Fibroblast of skin of right biceps (primary cell): Measurements from ENCODE around the gene ABHD3.
"Not testable (repeated sequence)": the region's sequence is repeated elsewhere in the genome, so short reads cannot be mapped to it uniquely, and the experiment has no call there.

Source experiments
- DNase-seq: peaks from one replicate; pipeline ENCODE4 v3.0.0-alpha.2; 2013

Gene ABHD3

DNA sequence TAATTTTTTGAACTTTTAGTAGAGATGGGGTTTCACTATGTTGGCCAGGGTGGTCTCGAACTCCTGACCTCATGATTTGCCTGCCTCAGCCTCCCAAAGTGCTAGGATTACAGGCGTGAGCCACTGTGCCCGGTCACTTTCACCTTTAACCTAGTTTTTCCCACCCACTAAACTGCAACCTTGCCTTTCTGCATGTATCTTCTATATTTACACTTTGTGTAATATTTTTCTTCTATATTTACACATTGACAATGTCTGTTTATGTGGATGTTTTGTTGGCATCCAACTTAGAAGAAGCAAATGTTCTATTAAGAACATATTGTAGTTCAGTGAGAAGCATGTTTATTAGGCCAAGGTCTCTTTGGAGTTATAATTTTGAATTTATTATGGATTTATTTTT is 65.8 kb downstream of the ABHD3 start:
- DNase-seq = no peak

DNA sequence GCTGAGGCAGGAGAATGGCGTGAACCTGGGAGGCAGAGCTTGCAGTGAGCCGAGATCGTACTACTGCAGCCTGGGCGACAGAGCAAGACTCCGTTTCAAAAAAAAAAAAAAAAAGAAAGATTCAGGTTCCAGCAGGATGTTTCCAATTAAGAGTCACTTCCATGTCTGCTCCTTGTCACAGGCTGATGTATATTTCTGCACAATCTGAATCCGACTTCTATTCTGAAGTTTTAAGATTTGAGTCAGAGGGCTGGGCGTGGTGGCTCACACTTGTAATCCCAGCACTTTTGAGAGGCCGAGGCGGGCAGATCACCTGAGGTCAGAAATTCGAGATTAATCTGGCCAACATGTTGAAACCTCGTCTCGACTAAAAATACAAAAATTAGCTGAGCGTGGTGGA is 67.8 kb downstream of the ABHD3 start:
- DNase-seq = peak; percentile 20

DNA sequence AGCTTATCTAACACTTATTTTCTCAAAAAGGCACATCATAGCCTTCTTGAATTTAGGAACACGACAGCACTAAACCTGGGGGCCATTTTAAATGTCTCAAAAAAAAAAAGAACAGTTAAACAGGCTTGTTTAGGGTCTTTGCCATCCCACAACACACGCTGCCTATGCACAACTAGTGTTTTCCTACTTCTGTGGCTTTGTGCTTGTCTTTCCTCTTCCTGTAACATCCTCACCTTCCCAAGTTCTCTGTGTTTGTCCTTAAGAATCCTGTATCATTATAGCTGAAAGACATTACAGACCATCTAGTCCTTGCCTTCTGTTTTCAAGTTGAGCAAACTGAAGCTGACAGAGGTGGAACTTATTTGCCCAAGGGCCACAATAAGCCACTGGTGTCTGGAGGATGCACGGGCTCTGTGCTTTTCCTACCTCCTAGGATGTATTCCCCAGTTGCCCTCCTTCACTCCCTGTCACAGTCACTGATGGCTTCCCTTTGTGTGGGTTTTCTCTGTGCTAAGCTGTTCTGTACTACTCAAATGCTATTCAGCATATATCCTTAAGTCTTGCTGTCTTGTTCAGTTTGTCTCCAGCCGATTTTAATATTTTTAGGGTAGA is 69.9 kb downstream of the ABHD3 start:
- DNase-seq = no peak

DNA sequence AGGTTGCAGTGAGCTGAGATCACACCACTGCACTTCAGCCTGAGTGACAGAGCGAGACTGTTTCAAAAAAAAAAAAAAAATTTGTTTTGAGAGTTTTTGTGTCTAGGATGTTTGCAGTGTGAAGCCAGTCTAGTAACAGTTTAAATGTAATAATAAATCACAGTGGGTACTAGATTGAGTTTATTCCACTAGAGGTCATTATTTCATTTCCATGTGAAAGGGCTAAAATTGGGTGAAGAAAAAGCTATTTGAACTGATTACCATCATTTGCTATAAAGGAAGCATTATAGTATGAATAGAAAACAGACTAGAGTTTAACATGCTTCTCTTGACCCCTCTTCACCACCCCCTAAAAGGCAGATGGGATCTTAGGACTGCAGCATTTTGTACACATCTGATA is 72.2 kb downstream of the ABHD3 start:
- DNase-seq = no peak

DNA sequence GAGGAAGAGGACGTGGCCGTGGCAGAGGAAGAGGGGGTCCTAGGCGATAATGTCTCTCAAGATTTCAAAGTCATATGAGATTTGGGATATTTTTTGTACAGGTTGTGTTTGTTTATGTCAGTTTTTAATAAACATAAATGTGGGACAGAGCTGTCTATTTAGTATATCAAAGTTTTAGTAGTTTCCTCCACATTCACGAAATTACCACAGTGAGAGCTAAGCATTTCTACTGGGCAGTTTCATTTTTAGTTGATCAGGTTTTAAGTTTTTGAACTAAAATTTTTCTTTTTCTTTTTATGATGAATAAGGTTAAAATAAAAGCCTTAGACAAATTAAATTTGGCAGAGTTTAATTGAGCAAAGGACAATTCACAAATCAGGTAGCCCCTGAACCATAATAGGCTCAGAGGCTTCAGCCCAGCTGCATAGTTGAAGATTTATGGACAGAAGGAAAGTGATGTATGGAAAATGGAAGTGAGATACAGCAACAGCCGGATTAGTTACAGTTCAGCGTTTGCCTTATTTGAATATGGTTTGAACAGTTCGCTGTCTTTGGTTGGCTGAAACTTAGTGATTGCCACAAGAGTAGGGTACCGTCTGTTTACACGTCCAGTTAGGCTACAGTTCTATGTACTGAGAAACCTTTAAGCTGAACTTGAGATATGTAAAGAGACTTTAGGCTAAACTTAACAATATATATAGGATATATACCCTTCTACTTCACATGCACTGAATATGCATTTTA is 75.3 kb downstream of the ABHD3 start:
- no peak for DNase-seq

DNA sequence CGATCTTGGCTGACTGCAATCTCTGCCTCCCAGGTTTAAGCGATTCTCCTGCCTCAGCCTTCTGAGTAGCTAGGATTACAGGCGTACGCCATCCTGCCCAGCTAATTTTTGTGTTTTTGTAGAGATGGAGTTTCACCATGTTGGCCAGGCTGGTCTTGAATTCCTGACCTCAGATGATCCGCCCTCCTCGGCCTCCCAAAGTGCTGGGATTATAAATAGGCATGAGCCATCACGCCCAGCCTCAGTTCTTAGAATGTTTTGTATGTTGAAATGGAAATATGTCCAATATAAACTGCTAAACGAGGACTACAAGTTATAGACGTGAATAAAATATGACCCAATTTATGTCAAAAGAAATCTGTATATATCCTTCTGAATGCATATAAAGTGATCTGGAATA is 82.9 kb downstream of the ABHD3 start:
- DNase-seq = not testable (repeated sequence)

DNA sequence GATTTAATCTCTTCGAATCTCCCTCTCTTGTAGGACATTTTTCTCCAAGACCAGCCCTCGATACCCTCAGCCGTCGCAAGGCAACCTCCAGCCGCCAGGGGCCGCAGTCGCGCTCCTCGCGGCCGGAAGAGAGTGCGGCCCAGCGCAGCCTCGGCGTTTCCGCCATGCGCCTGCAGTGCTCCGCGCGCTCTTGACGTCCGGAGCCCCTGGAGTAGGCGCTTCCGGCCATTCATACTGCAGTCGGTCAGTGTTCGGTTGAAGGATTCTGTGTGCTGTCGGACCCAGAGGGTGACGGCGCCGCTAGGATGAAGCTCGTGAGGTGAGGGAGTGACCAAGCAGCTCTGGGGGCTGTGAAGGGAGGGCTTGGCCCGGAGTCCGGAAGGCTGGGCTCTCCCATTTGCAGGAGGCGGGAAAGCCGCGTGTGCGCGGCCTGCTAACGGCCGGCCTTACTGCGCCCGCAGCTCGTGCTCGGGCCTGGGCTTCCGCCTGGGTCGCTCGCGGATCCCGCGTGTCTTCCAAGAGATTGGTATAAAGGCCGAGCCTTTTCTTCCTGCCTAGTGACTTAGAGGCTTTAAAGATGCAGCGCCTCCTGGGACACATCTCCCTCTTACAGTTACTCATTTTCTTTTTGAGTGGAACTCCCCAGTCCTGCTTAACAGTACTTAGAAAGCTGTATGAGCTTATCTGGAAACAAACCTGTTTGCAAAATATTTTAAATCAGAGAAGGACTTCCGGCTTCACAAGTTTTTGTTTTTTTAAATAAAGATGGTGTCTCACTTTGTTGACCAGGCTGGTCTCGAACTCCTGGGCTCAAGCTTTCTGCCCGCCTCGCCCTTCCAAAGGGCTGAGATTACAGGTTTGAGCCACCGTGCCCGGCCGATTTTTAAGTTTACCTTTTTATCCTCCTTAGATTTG is 92.2 kb downstream of the ABHD3 start, which contains the start of gene SNRPD1:
Gene SNRPD1, plus strand, starts transcription at position 190 of the 915 bp plus-strand sequence. Its CDS starts 116 bp downstream, at position 306.
- DNase-seq = peak; percentile 91

DNA sequence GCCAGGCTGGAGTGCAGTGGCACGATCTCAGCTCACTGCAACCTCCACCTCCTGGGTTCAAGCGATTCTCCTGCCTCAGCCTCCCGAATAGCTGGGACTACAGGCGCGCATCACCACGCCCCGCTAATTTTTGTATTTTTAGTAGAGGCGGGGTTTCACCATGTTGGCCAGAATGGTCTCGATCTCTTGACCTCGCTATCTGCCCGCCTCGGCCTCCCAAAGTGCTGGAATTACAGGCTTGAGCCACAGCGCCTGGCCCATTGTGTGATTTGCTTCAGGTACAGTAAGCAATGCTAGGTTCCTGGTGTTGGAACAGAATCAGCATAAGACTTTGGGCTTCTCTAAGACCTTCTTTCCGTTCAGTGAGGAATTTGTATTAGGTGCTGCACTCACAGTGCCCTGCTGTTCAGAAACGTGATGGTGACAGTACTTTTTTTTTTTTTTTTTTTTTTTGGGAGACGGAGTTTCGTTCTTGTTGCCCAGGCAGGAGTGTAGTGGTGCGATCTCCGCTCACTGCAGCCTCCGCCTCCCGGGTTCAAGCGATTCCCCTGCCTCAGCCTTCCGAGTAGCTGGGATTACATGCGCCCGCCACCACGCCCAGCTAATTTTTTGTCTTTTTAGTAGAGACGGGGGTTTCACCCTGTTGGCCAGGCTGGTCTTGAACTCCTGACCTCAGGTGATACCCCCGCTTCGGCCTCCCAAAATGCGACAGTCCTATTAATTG is 93.0 kb downstream of the ABHD3 start:
- not testable (repeated sequence) for DNase-seq

DNA sequence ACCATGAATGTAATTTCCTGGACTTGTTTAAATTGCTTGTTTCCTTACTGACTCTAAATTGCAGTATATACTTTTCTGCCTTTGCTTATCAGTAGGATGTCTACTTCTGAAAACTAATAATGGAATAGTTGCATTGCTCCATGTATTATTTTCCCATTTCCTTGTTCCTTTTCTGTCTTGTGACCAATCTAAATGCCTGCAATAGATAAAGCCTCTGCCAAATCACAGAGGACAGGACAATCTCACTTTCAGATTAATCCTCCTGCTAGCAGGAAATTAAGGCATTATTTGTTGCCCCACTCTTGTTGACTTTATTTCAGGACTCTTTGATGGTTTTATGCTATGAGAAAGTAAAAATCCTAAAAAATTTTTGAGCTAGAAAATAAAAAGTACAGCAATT is 99.4 kb downstream of the ABHD3 start:
- no peak for DNase-seq

DNA sequence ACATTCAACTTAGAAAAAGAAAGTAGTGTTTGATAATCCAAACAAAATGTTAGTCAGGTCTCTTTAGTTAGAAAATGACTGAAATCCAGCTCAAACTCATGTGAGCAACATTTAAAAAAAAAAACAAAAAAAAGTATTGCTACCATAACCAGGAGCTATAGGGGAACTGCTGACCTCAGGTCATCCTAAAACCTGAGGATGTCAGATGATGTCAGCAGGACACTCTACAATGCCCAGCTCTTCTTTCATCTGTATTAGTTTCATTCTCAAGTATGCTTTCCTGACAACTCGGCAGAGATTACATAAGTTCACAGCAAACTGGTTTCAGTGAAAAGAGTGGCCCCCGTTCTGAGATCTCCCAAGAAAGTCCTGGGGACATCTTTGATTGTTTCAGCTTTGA is 99.9 kb downstream of the ABHD3 start:
- no peak for DNase-seq

DNA sequence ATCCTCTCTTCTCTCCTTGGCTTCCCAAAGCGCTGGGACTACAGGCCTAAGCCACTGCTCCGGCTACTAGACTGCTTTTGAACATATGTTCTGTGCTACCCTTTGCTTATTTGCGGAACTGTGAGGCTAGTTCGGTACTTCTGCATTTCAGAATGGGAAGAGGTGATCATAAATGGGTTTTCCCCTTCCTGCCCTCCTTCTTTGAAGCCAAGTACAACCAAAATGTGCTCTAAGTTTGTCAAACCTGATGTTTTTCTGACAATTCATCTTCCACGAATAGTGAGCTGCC is 102.3 kb downstream of the ABHD3 start:
- DNase-seq = no peak
